OCI-LY1 (cell line): Measurements from ENCODE around the gene SFN.

Source experiments
- H2AFZ ChIP-seq: fragments of 200-600 bp; sonication (generic), shearing (Covaris generic); 2 replicates; pipeline ENCODE4 v1.6.0; 2014; ENCODE audit warnings: antibody characterized with exemption, mild to moderate bottlenecking, low read length
- H3F3A ChIP-seq: fragments of 200-600 bp; sonication (generic), shearing (Covaris generic); 2 replicates; pipeline ENCODE4 v1.6.0; 2014; ENCODE audit warnings: mild to moderate bottlenecking, antibody characterized with exemption, low read length, moderate library complexity; ENCODE audit not compliant: insufficient read depth
- H3K27ac ChIP-seq: fragments of 200-600 bp; sonication (generic); 2 replicates; pipeline ENCODE4 v1.5.1; 2014; ENCODE audit warnings: low read length, mixed run types, mild to moderate bottlenecking, low read depth; ENCODE audit not compliant: poor library complexity, severe bottlenecking
- H3K27me3 ChIP-seq: fragments of 200-600 bp; sonication (generic); 2 replicates; pipeline ENCODE4 v1.6.0; 2014; ENCODE audit warnings: antibody characterized with exemption, mild to moderate bottlenecking, low read length, moderate library complexity; ENCODE audit not compliant: insufficient read depth
- H3K36me3 ChIP-seq: fragments of 200-600 bp; sonication (generic); 2 replicates; pipeline ENCODE4 v1.6.1; 2014; ENCODE audit warnings: mild to moderate bottlenecking, antibody characterized with exemption, low read length, moderate library complexity, mixed read lengths; ENCODE audit not compliant: insufficient read depth
- H3K4me1 ChIP-seq: fragments of 200-600 bp; sonication (generic); 2 replicates; pipeline ENCODE4 v1.5.1; 2014; ENCODE audit warnings: mild to moderate bottlenecking, low read length, moderate library complexity; ENCODE audit not compliant: insufficient read depth, severe bottlenecking
- H3K4me2 ChIP-seq: fragments of 200-600 bp; sonication (generic), shearing (Covaris generic); 2 replicates; pipeline ENCODE4 v1.6.1; 2014; ENCODE audit warnings: low read length
- H3K4me3 ChIP-seq: fragments of 200-600 bp; sonication (generic); 2 replicates; pipeline ENCODE4 v1.5.1; 2014; ENCODE audit warnings: low read length, low read depth, mild to moderate bottlenecking, mixed read lengths; ENCODE audit not compliant: poor library complexity, severe bottlenecking
- H3K79me2 ChIP-seq: fragments of 200-600 bp; shearing (Covaris generic); 2 replicates; pipeline ENCODE4 v1.6.1; 2016; ENCODE audit warnings: mixed run types, low read length, mixed read lengths; ENCODE audit not compliant: insufficient read depth
- H3K9ac ChIP-seq: fragments of 200-600 bp; sonication (generic), shearing (Covaris generic); 2 replicates; pipeline ENCODE4 v1.6.1; 2014; ENCODE audit warnings: mild to moderate bottlenecking, low read length, mixed read lengths
- H3K9me2 ChIP-seq: fragments of 200-600 bp; sonication (generic), shearing (Covaris generic); 2 replicates; pipeline ENCODE4 v1.6.1; 2014; ENCODE audit warnings: low read depth, mild to moderate bottlenecking, low read length, mixed read lengths
- H3K9me3 ChIP-seq: fragments of 200-600 bp; shearing (Covaris generic); 2 replicates; pipeline ENCODE4 v1.6.1; 2014; ENCODE audit warnings: low read length, mixed read lengths
- H4K20me1 ChIP-seq: fragments of 200-600 bp; sonication (generic), shearing (Covaris generic); 2 replicates; pipeline ENCODE4 v1.6.0; 2016; ENCODE audit warnings: mild to moderate bottlenecking, low read length; ENCODE audit not compliant: insufficient read depth
- EZH2 ChIP-seq: fragments of 200-600 bp; sonication (generic), shearing (Covaris generic); IDR thresholded peaks from 2 replicates; pipeline ENCODE4 v1.8.0; 2017; ENCODE audit warnings: borderline replicate concordance, mixed run types, mild to moderate bottlenecking, antibody characterized with exemption, low read length, moderate library complexity, mixed read lengths
- TF ChIP-seq, protein P1 (sequence below): fragments of 200-600 bp; sonication (generic), shearing (Covaris generic); IDR thresholded peaks from 2 replicates; pipeline ENCODE4 v1.5.1; 2017; ENCODE audit warnings: mild to moderate bottlenecking, antibody characterized with exemption, low read length, moderate library complexity, mixed read lengths

Gene SFN

DNA sequence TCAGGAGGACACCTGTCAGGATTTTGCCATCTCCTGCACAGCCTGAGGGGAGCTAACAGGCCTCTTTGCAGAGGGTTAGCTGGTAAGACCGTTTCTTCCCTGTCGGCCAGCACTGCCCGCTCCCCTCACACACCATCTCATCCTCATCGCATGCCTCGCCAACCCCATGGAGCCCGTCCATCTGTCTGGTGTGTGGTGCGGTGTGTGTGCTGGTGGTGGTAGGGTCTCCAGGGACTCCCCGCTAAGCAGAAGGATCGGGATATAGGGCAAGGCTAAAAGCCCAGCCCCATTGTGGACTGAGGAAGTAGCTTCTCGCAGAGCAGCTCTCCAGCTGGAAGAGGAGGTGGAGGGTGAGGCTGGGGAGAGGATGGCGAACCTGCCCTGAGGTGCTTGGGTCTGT is 6.8 kb upstream of the SFN start:
- Histone ChIP-seq H4K20me1 (no peaks in the 10 kb centered on the region), H3K27me3 (no peaks in the 10 kb centered on the region), H3K4me2 (no peak overlapping the region), H3K4me1 (no peaks in the 10 kb centered on the region), H3K9me2 (no peaks in the 10 kb centered on the region), H3F3A (no peaks in the 10 kb centered on the region), H3K79me2 (no peaks in the 10 kb centered on the region), H3K9me3 (no peaks in the 10 kb centered on the region), H3K4me3 (no peak overlapping the region), H3K27ac (no peak overlapping the region), H3K36me3 (peaks cover 31% of the 10 kb centered on the region; the same call in 1 of the 2 replicates), H3K9ac (no peak overlapping the region), H2AFZ (no peak overlapping the region)
- TF ChIP-seq, protein P1, sequence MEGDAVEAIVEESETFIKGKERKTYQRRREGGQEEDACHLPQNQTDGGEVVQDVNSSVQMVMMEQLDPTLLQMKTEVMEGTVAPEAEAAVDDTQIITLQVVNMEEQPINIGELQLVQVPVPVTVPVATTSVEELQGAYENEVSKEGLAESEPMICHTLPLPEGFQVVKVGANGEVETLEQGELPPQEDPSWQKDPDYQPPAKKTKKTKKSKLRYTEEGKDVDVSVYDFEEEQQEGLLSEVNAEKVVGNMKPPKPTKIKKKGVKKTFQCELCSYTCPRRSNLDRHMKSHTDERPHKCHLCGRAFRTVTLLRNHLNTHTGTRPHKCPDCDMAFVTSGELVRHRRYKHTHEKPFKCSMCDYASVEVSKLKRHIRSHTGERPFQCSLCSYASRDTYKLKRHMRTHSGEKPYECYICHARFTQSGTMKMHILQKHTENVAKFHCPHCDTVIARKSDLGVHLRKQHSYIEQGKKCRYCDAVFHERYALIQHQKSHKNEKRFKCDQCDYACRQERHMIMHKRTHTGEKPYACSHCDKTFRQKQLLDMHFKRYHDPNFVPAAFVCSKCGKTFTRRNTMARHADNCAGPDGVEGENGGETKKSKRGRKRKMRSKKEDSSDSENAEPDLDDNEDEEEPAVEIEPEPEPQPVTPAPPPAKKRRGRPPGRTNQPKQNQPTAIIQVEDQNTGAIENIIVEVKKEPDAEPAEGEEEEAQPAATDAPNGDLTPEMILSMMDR: no peak
- no peak for TF ChIP-seq EZH2

DNA sequence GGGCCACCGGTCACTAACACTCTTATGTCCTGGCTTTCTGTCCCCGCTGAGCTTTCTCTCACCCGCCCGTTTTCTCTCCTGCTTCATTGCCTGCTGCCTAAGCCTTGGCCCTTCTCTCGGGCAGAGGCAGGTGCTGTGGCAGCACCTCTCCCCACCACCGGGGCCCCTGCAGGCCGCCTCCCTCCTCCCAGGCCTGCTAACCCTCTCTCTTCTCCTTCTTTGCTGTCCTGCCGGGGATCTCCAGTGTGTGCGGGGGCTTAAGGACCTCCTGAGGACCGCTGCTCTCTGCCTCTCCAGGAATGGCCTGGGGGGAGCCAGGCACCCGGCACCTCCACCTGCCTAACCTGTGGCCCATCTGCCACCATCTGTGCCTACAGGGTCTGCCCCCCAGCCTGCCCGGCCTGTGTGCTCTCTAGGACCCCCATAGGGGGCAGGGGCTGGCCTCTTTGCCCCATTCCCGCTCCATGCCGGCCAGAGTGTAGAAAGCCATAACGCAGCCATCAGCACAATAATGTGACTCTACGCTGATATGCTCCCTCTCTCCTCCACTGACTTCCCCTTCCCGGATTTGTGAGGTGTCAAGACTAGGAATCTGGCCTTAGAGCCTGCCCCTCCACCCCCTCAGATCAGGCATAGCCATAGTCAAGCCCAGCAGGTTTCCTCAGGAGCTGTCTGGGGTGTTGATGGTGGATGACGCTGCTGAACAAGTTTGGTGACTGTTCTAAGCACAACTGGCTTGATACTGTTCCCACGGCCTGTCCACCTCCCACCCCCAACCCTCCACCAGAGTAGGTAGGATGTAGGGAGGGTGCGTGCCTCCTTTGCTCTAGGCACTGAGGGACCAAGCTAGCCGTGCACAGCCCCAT is 6.1 kb upstream of the SFN start:
- Histone ChIP-seq H3K36me3 (peaks cover 24% of the 10 kb centered on the region; the same call in 1 of the 2 replicates), H3K27me3 (no peaks in the 10 kb centered on the region), H3K9me2 (no peaks in the 10 kb centered on the region), H3K4me3 (no peak overlapping the region), H3F3A (no peaks in the 10 kb centered on the region), H4K20me1 (no peaks in the 10 kb centered on the region), H2AFZ (no peak overlapping the region), H3K27ac (no peak overlapping the region), H3K4me2 (no peak overlapping the region), H3K79me2 (no peaks in the 10 kb centered on the region), H3K4me1 (no peaks in the 10 kb centered on the region), H3K9ac (no peak overlapping the region), H3K9me3 (no peaks in the 10 kb centered on the region)
- TF ChIP-seq EZH2: no peak

DNA sequence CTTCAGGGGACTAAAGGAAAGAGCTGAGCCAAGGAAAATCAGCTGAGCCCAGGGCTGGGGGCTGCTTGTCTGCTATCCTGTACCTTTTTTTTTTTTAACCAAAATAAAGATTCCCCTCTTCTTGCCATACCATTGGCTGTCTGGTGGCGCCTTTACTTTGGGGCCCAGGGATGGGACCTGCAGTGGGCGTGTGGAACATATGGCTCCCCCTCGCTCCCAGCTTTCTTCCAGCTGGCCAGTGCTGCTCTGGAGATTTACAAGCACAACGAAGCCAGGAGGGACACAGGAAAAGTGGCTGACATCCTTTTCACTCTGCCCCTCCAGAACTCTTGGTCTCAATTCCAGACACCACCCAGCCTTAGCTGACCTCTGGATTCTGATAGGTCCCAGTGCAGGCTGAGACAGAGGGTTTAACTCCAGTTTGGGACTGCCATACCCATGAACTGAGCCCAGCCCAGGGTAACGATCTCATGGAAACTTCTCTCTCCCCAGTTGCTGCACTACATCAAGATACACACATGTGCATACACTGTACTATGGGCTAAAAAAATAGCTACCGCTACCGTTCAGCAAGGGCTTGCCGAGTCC is 5.4 kb upstream of the SFN start:
- TF ChIP-seq, protein P1: no peak
- TF ChIP-seq EZH2: no peak
- Histone ChIP-seq H3K4me1 (peaks cover 2% of the 10 kb centered on the region), H3F3A (no peaks in the 10 kb centered on the region)

More for the DNA sequence above, 5.4 kb upstream of the SFN start:
- Histone ChIP-seq H3K9me2 (no peaks in the 10 kb centered on the region), H4K20me1 (no peaks in the 10 kb centered on the region), H3K9ac (no peak overlapping the region), H3K4me2 (no peak overlapping the region), H3K79me2 (no peaks in the 10 kb centered on the region), H2AFZ (no peak overlapping the region), H3K9me3 (no peaks in the 10 kb centered on the region), H3K27me3 (no peaks in the 10 kb centered on the region), H3K4me3 (no peak overlapping the region), H3K27ac (no peak overlapping the region), H3K36me3 (peaks cover 17% of the 10 kb centered on the region; the same call in 1 of the 2 replicates)
